HG03442 (cell line): ENCODE results near the gene UBE2N.

Experiments
- ATAC-seq: cut with Tn5 transposase; IDR thresholded peaks from one replicate; pipeline ENCODE4 v1.9.1; 2021; ENCODE audit warnings: mild to moderate bottlenecking, moderate library complexity; ENCODE audit not compliant: unreplicated experiment

Gene UBE2N, protein sequence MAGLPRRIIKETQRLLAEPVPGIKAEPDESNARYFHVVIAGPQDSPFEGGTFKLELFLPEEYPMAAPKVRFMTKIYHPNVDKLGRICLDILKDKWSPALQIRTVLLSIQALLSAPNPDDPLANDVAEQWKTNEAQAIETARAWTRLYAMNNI

GRCh38 chr12:93441617-93442410, at the start of gene UBE2N:
Gene UBE2N, minus strand, starts transcription at chr12:93441947. Its CDS starts 63 bp downstream, at chr12:93441884.
- ATAC-seq: peak; percentile 70

- ATAC-seq: no peak
Measured at GRCh38 chr12:93484315-93484981, 42.7 kb upstream of the UBE2N start.

DNA sequence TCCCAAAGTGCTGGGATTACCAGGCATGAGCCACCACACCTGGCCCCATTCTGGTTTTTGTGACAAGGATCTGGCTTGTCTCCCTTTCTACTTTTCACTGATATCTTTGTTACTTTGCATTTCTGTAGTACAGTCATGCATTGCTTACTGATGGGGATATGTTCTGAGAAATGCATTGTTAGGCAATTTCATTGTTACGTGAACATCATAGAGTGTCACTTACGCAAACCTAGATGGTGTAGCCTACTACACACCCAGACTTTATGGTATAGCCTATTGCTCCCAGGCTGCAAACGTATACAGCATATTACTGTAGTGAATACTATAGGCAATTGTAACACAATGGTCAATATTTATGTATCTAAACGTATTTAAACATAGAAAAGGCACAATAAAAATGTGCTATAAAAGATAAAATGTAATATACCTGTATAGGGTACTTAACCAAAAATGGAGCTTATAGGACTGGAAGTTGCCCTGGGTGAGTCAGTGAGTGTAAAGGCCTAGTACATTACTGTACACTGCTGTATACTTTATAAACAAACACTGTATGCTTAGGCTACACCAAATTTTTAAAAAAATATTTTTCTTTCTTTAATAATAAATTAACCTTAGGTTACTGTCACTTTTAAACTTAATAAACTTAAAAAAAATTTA, 41.5 kb upstream of the UBE2N start:
- no peak for ATAC-seq

GRCh38 chr12:93482721-93483120, 41.0 kb upstream of the UBE2N start:
- ATAC-seq: no peak

- ATAC-seq: no peak
Measured at GRCh38 chr12:93476555-93476954, 34.8 kb upstream of the UBE2N start.

- ATAC-seq: no peak
Measured at GRCh38 chr12:93469386-93469785, 27.6 kb upstream of the UBE2N start.

- ATAC-seq: peak; percentile 16
Measured at GRCh38 chr12:93468008-93468371, 26.2 kb upstream of the UBE2N start.

- ATAC-seq: peak; percentile 87
Measured at GRCh38 chr12:93467351-93468007, 25.7 kb upstream of the UBE2N start, which contains the start of gene MRPL42. Gene MRPL42, plus strand, starts transcription at chr12:93467514. Its CDS starts 1,772 bp downstream, at chr12:93469286.

- no peak for ATAC-seq
Measured at GRCh38 chr12:93466625-93467350, 25.0 kb upstream of the UBE2N start.

GRCh38 chr12:93465841-93466240, 24.1 kb upstream of the UBE2N start:
- no peak for ATAC-seq

DNA sequence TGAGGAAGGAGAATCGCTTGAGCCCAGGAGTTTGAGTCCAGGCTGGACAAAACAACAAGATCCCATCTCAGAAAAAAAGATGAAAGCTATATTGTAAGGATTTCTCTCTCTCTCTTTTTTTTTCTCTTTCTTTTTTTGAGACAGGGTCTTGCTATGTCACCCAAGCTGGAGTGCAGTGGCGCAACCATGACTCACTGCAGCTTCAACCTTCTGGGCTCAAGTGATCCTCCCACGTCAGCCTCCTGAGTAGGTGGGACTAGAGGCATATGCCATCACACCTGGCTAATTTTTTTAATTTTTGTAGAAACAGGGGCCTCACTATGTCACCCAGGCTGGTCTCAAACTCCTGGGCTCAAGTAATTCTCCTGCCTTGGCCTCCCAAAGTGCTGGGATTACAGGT, 19.8 kb upstream of the UBE2N start:
- no peak for ATAC-seq

DNA sequence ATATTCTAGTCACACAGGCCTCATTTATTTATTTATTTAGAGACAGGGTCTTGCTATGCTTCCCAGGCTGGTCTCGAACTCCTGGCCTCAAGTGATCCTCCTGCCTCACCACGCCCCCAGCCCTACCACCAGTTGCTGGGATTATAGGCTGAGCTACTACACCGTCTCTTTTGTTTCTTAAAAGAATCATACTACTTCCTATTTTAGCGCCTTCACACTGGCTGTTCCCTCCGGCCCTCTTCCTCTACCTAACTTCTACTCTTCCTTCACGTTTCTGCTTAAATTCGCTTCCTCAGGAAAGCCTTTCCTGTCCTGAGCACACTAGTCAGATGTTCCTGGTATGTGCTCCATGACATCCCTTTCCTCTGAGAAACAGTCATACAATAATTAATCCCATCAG, 19.2 kb upstream of the UBE2N start:
- no peak for ATAC-seq

GRCh38 chr12:93460003-93460402, 18.3 kb upstream of the UBE2N start:
- ATAC-seq: no peak

DNA sequence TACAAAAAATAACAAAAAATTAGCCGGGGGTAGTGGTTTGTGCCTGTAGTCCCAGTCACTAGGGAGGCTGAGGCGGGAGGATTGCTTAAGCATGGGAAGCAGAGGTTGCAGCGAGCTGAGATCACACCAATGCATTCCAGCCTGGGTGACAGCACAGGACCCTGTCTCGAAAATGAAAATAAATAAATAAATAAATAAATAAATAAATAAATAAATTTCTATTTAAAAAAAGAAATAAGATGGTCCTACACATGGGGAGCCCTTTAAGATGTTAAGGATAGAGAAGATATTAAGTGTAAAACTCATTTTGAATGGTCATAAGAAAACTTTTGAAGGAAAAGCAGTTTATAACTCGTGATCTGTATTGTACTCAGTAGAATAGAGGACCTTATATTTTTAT, 17.4 kb upstream of the UBE2N start:
- ATAC-seq: no peak

DNA sequence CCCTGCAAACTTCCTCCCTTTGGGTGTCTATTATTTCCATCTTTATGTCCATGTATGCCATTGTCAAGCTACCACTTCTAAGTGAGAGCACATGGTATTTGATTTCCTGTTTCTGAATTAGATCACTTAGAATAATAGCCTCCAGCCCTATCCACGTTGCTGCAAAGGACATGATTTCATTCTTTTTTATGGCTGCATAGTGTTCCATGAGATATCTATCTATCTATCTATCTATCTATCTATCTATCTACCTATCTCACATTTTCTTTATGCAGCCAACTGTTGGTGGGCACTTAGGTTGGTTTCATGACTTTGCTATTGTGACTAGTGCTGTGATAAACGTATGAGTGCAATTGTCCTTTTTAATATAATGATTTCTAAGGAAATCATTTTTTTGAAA, 14.3 kb upstream of the UBE2N start:
- ATAC-seq: no peak

GRCh38 chr12:93453633-93454032, 11.9 kb upstream of the UBE2N start:
- no peak for ATAC-seq

- ATAC-seq: no peak
Measured at GRCh38 chr12:93451423-93452158, 9.8 kb upstream of the UBE2N start.

DNA sequence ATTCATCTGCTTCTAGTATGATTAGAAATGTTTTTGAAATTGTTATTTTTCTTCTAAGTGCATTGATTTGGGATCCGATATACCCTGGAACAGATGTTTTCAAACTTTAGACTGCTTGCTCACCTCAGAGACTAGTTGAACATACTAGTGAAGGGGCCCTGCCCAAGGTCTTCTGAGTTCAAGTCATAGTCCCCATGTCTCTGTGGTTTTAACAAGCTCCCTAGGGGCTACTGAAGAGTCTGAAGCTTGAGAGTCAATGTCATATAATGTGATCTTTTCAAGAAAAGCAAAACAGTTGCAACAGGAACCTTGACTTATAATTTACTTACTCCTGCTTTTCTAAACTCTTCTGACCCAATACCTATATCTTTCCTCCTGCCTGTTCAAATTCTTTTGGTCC, 7.5 kb upstream of the UBE2N start:
- peak; percentile 84 for ATAC-seq

DNA sequence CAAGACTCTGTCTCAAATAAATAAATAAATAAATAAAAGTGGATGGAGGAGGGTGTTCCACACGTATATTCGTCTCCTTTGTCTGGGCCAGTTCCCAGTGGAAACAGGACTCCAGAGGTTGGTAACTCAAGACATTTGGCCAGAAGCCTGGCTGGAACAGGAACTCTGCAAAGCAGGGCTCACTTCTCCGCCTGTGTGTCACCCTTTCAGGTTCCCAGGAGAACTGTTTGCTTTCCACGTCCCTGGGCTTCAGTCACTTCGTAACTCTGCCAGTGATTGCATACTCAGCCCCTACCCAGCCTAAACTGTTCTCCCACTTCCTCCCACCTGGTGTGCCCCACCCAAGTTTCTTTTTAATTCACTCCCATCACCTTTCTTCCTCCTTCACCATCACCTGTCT, 7.0 kb upstream of the UBE2N start:
- no peak for ATAC-seq
